SU-DHL-6 (cell line): ENCODE data around the gene TSGA10IP.

ENCODE experiments used
- H2AFZ ChIP-seq: fragments of 200-600 bp; sonication (generic); 2 replicates; pipeline ENCODE4 v1.6.1; 2014; ENCODE audit warnings: low read depth, mild to moderate bottlenecking, moderate library complexity, mixed read lengths, antibody characterized with exemption, low read length; ENCODE audit not compliant: severe bottlenecking
- H3F3A ChIP-seq: fragments of 200-600 bp; shearing (Covaris generic); 2 replicates; pipeline ENCODE4 v1.6.0; 2016; ENCODE audit warnings: antibody characterized with exemption, mild to moderate bottlenecking; ENCODE audit not compliant: insufficient read depth
- H3K27ac ChIP-seq: fragments of 200-600 bp; sonication (generic); 2 replicates; pipeline ENCODE4 v1.5.1; 2016; ENCODE audit warnings: low read depth, mild to moderate bottlenecking, low read length, moderate library complexity, mixed read lengths
- H3K27me3 ChIP-seq: fragments of 200-600 bp; sonication (generic), shearing (Covaris generic); 2 replicates; pipeline ENCODE4 v1.6.0; 2014; ENCODE audit warnings: mild to moderate bottlenecking, low read length
- H3K36me3 ChIP-seq: fragments of 200-600 bp; sonication (generic); 2 replicates; pipeline ENCODE4 v1.6.1; 2014; ENCODE audit warnings: mild to moderate bottlenecking, low read length, mixed read lengths
- H3K4me2 ChIP-seq: fragments of 300-600, 200-600 bp; shearing (Covaris generic), sonication (generic); 2 replicates; pipeline ENCODE4 v1.6.0; 2014; ENCODE audit warnings: low read length, low read depth, mild to moderate bottlenecking; ENCODE audit not compliant: poor library complexity, severe bottlenecking
- H3K4me3 ChIP-seq: fragments of 200-600 bp; sonication (generic); 2 replicates; pipeline ENCODE4 v1.5.1; 2014; ENCODE audit warnings: antibody characterized with exemption, low read length, mild to moderate bottlenecking, mixed read lengths; ENCODE audit not compliant: insufficient read depth, poor library complexity, severe bottlenecking
- H3K79me2 ChIP-seq: fragments of 200-600 bp; sonication (generic); 2 replicates; pipeline ENCODE4 v1.6.1; 2014; ENCODE audit warnings: mild to moderate bottlenecking, low read length, moderate library complexity; ENCODE audit not compliant: insufficient read depth
- H3K9ac ChIP-seq: fragments of 200-600 bp; sonication (generic); 2 replicates; pipeline ENCODE4 v1.7.0; 2014; ENCODE audit warnings: mild to moderate bottlenecking, low read length
- H3K9me2 ChIP-seq: fragments of 200-600 bp; sonication (generic); replicated peaks from 2 replicates; pipeline ENCODE4 v1.6.1; 2014; ENCODE audit warnings: low read length; ENCODE audit not compliant: insufficient read depth
- H3K9me3 ChIP-seq: fragments of 200-600 bp; sonication (generic); 2 replicates; pipeline ENCODE4 v1.6.1; 2014; ENCODE audit warnings: low read length, mixed read lengths; ENCODE audit not compliant: insufficient read depth
- H4K20me1 ChIP-seq: fragments of 200-600 bp; sonication (generic); 2 replicates; pipeline ENCODE4 v1.6.1; 2014; ENCODE audit warnings: low read depth, mild to moderate bottlenecking, antibody characterized with exemption, low read length, moderate library complexity, mixed read lengths
- CTCF ChIP-seq: fragments of 200-600 bp; sonication (generic); IDR thresholded peaks from one replicate; pipeline ENCODE4 v1.5.1; 2017; ENCODE audit warnings: antibody characterized with exemption, mild to moderate bottlenecking, low read length, moderate library complexity; ENCODE audit not compliant: insufficient read depth, poor library complexity, severe bottlenecking
- EZH2phosphoT487 ChIP-seq: fragments of 200-600 bp; sonication (generic), shearing (Covaris generic); conservative IDR thresholded peaks from 2 replicates; pipeline ENCODE4 v1.6.1; 2018; ENCODE audit warnings: mild to moderate bottlenecking, antibody characterized with exemption, low read length, moderate library complexity, mixed read lengths

Gene TSGA10IP

DNA sequence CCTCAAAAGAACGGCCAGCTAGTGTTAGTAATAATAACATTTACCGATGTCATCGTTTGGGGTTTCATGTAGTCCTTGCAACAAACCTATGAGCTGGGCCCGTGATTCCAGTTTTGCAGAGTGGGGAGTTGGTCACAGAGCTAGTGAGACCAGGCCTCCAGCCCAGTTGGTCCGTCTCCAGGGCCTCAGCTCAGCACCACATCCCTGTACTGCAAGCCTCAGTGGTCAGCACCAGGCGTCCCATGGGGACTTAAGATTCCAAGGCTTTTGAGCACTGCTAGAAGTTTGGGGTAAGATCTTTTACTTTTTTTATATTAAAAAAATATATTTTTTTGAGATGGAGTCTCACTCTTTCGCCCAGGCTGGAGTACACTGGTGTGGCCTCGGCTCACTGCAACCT is 1.1 kb upstream of the TSGA10IP start:
- no peak overlapping the region for H3K9ac ChIP-seq
- no peak overlapping the region for H3K27ac ChIP-seq
- no peaks in the 10 kb centered on the region for H3K9me2 ChIP-seq
- no peak overlapping the region for H2AFZ ChIP-seq
- no peaks in the 10 kb centered on the region for H3F3A ChIP-seq
- no peaks in the 10 kb centered on the region for H3K9me3 ChIP-seq
- H3K36me3 ChIP-seq = no peaks in the 10 kb centered on the region
- H4K20me1 ChIP-seq = no peaks in the 10 kb centered on the region
- no peak for TF ChIP-seq CTCF
- no peak for TF ChIP-seq EZH2phosphoT487
- no peak overlapping the region for H3K4me3 ChIP-seq
- no peak overlapping the region for H3K4me2 ChIP-seq
- H3K27me3 ChIP-seq = no peaks in the 10 kb centered on the region
- H3K79me2 ChIP-seq = no peaks in the 10 kb centered on the region

DNA sequence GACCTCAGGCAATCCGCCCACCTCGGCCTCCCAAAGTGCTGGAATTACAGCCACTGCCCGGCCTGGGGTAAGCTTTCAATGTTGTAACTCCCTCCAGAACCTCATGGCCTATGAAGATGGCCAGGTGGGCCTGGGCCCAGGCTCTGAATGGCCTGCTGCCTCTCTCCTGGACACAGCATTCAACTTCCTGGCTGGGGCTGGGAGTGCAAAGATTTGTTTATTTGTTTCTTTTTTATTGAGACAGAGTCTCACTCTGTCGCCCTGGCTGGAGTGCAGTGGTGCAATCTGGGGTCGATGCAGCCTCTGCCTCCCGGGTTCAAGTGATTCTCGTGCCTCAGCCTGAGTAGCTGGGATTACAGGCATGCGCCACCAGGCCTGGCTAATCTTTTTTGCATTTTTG is 513 bp upstream of the TSGA10IP start:
- no peaks in the 10 kb centered on the region for H3K9me3 ChIP-seq
- H3K27me3 ChIP-seq = no peaks in the 10 kb centered on the region
- H3K9me2 ChIP-seq = no peaks in the 10 kb centered on the region
- H3K36me3 ChIP-seq = no peaks in the 10 kb centered on the region
- no peak for TF ChIP-seq CTCF
- no peak for TF ChIP-seq EZH2phosphoT487
- H4K20me1 ChIP-seq = no peaks in the 10 kb centered on the region
- H3K27ac ChIP-seq = no peak overlapping the region
- H3F3A ChIP-seq = no peaks in the 10 kb centered on the region
- H2AFZ ChIP-seq = no peak overlapping the region
- H3K4me3 ChIP-seq = no peak overlapping the region
- H3K79me2 ChIP-seq = no peaks in the 10 kb centered on the region
- H3K4me2 ChIP-seq = no peak overlapping the region
- no peak overlapping the region for H3K9ac ChIP-seq

- H4K20me1 ChIP-seq = no peaks in the 10 kb centered on the region
- H3K9me2 ChIP-seq = no peaks in the 10 kb centered on the region
- no peak overlapping the region for H3K4me3 ChIP-seq
- no peaks in the 10 kb centered on the region for H3F3A ChIP-seq
- no peaks in the 10 kb centered on the region for H3K9me3 ChIP-seq
- no peak overlapping the region for H2AFZ ChIP-seq
- H3K4me2 ChIP-seq = no peak overlapping the region
- H3K79me2 ChIP-seq = no peaks in the 10 kb centered on the region
- no peak overlapping the region for H3K9ac ChIP-seq
- H3K27ac ChIP-seq = no peak overlapping the region
- no peaks in the 10 kb centered on the region for H3K27me3 ChIP-seq
- H3K36me3 ChIP-seq = no peaks in the 10 kb centered on the region
- no peak for TF ChIP-seq EZH2phosphoT487
- TF ChIP-seq CTCF = no peak
Measured at GRCh38 chr11:65945941-65946558, 770 bp downstream of the TSGA10IP start.

GRCh38 chr11:65946655-65947054 is 1.4 kb downstream of the TSGA10IP start:
- Histone ChIP-seq H3K4me3 (no peak overlapping the region), H3K36me3 (no peaks in the 10 kb centered on the region), H3K9me3 (no peaks in the 10 kb centered on the region), H3K4me2 (no peak overlapping the region), H3K9ac (no peak overlapping the region), H3K79me2 (no peaks in the 10 kb centered on the region), H3F3A (no peaks in the 10 kb centered on the region), H3K27ac (no peak overlapping the region), H3K9me2 (no peaks in the 10 kb centered on the region), H4K20me1 (no peaks in the 10 kb centered on the region), H3K27me3 (no peaks in the 10 kb centered on the region), H2AFZ (no peak overlapping the region)
- TF ChIP-seq CTCF (no peak), EZH2phosphoT487 (no peak)
